GM12892 (cell line): ENCODE measurements around the gene EPN2.

Experiments used
- POLR2A ChIP-seq: IDR thresholded peaks from 2 replicates; pipeline ENCODE4 v1.6.1; 2011; ENCODE audit warnings: low read depth, low read length, control low read depth
- POLR2AphosphoS5 ChIP-seq: IDR thresholded peaks from 2 replicates; pipeline ENCODE4 v1.6.1; 2011; ENCODE audit warnings: low read depth, low read length, control low read depth

DNA sequence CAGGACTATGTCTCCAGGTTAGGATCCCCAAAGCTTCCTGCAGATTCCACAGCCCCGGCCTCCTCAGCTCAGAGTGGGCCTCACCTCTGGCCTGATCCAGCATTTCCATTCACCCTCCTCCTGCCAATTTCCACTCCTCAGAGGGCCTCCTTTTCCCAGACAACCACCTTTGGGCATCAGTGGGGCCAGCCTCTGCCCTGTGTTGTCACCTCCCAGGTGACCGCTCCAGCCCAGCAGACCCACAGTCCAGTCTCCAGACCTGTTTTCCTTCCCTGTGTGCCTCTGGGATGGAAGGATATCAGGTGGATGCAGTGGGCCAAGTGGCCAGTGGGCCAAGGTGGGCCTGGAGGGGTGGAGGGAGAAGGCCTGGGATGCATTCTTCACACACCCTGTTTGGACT lies 92.7 kb downstream of the EPN2 start:
- TF ChIP-seq POLR2AphosphoS5 (no peak), POLR2A (no peak)
